Gastroesophageal sphincter (tissue), 4 donors: Measurements from ENCODE around the gene SCIN. TPM values are rescaled to one million over a fixed set of nuclear protein-coding genes. Genes with fewer than 3 reads are reported as not detected.

Source experiments
- ATAC-seq: fragments of 150-250 bp; one replicate; pipeline ENCODE4 v1.9.1; 2016; ENCODE audit warnings: mild to moderate bottlenecking, moderate library complexity
- H3K27ac ChIP-seq, 4 donors: fragments of 200-600 bp; sonication (generic) in 3 of 4; 1 replicate in 3 of 4; 2 replicates in 1 of 4; pipeline ENCODE4 v1.5.1; 2016 to 2019
- H3K27me3 ChIP-seq: fragments of 200-600 bp; sonication (generic); one replicate; pipeline ENCODE4 v1.5.1; 2019
- H3K36me3 ChIP-seq, 2 donors: fragments of 200-600 bp; sonication (generic); one replicate each; pipeline ENCODE4 v1.5.1; 2019; ENCODE audit warnings: control low read depth in 1 of 2
- H3K4me1 ChIP-seq, 3 donors: fragments of 200-600 bp; sonication (generic); 1 replicate in 2 of 3; 2 replicates in 1 of 3; pipeline ENCODE4 v1.5.1; 2016 to 2019; ENCODE audit warnings: control low read depth in 2 of 3
- H3K4me3 ChIP-seq, 2 donors: fragments of 200-600 bp; sonication (generic); one replicate each; pipeline ENCODE4 v1.5.1; 2019; ENCODE audit warnings: mild to moderate bottlenecking in 1 of 2, moderate library complexity in 1 of 2
- H3K9me3 ChIP-seq, 3 donors: fragments of 200-600 bp; sonication (generic); one replicate each; pipeline ENCODE4 v1.5.1; 2017 to 2019; ENCODE audit warnings: control low read depth in 2 of 3
- EP300 ChIP-seq: sonication (generic); formaldehyde crosslinking; IDR thresholded peaks from one replicate; pipeline ENCODE4 v1.6.1; 2017; ENCODE audit warnings: antibody characterized with exemption, mild to moderate bottlenecking
- POLR2A ChIP-seq, 2 donors: fragments of 450-650 bp; IDR thresholded peaks; one replicate each; pipeline ENCODE4 v1.6.1; 2017; ENCODE audit warnings: antibody characterized with exemption in 2 of 2, mild to moderate bottlenecking in 2 of 2, moderate library complexity in 1 of 2
- POLR2AphosphoS5 ChIP-seq: sonication (generic); formaldehyde crosslinking; IDR thresholded peaks from one replicate; pipeline ENCODE4 v1.6.1; 2017; ENCODE audit warnings: antibody characterized with exemption
- WGBS, 2 donors: methylation state at CpG; one replicate each; pipeline ENCODE4 v1.1.5; 2018; ENCODE audit warnings: low coverage in 1 of 2; 5-methylcytosine and 5-hydroxymethylcytosine counted together
- total RNA-seq, 4 donors: library from RNA; depleted of rRNA; stranded (reverse); fragments of >200 nt; gene quantifications; one replicate each; pipeline ENCODE4 v1.1.0, GENCODE V29; 2016
- TF ChIP-seq, protein P1 (sequence below), 4 experiments: fragments of 200-600 bp in 2 of 4; fragments of 450-650 bp in 2 of 4; sonication (generic) in 1 of 4; IDR thresholded peaks; one replicate each; pipeline ENCODE4 v1.5.1; 2017 to 2019; ENCODE audit warnings: antibody characterized with exemption in 4 of 4, mild to moderate bottlenecking in 2 of 4, moderate library complexity in 2 of 4

The SCIN gene
- total RNA-seq, 4 donors from 2014 or later: 0.62 to 5.8 (median 2.3) TPM

DNA sequence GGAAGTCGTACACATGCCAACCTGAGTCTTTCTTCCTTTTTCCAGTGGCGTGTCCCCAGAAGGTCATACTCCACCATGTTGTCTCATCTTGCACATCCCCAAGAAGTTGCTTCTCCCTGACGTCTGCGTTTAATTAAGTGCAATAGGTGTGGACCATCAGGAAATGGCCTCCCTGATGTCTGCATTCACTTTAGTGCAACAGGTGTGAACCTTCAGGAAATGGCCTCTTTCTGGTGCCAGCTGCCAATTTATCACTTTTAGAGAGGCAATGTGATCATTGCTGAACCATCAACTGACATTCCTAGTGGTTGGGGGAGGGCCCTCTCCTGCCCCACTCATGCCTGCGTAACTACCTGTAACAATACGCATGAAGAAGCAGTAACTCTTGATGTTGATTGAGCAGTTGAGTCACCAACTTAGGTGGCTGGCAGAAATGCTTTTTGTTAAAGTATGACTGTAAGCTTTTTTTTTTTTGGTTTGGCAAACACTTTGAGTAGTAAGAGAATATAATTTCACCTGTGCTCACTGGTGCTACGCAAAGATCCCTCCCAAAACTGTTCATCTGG lies 25.8 kb downstream of the SCIN start:
- H3K4me3 ChIP-seq: no peak overlapping the region
- H3K27me3 ChIP-seq: no peaks in the 10 kb centered on the region
- TF ChIP-seq, protein P1, sequence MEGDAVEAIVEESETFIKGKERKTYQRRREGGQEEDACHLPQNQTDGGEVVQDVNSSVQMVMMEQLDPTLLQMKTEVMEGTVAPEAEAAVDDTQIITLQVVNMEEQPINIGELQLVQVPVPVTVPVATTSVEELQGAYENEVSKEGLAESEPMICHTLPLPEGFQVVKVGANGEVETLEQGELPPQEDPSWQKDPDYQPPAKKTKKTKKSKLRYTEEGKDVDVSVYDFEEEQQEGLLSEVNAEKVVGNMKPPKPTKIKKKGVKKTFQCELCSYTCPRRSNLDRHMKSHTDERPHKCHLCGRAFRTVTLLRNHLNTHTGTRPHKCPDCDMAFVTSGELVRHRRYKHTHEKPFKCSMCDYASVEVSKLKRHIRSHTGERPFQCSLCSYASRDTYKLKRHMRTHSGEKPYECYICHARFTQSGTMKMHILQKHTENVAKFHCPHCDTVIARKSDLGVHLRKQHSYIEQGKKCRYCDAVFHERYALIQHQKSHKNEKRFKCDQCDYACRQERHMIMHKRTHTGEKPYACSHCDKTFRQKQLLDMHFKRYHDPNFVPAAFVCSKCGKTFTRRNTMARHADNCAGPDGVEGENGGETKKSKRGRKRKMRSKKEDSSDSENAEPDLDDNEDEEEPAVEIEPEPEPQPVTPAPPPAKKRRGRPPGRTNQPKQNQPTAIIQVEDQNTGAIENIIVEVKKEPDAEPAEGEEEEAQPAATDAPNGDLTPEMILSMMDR (IDR thresholded peaks at IDR 0.05): no peak
- TF ChIP-seq POLR2A (IDR thresholded peaks at IDR 0.05): no peak
- no peak for TF ChIP-seq EP300
- no peak for TF ChIP-seq POLR2AphosphoS5
- WGBS, 2 donors: 62 to 78% methylated on average over 4 to 6 of the region's 7 CpGs
- H3K4me1 ChIP-seq: no peaks in the 10 kb centered on the region
- no peak overlapping the region for H3K27ac ChIP-seq
- H3K36me3 ChIP-seq: no peaks in the 10 kb centered on the region
- ATAC-seq: no peak
- peaks cover 0 to 2% (median 0%) of the 10 kb centered on the region in 3 donors for H3K9me3 ChIP-seq

DNA sequence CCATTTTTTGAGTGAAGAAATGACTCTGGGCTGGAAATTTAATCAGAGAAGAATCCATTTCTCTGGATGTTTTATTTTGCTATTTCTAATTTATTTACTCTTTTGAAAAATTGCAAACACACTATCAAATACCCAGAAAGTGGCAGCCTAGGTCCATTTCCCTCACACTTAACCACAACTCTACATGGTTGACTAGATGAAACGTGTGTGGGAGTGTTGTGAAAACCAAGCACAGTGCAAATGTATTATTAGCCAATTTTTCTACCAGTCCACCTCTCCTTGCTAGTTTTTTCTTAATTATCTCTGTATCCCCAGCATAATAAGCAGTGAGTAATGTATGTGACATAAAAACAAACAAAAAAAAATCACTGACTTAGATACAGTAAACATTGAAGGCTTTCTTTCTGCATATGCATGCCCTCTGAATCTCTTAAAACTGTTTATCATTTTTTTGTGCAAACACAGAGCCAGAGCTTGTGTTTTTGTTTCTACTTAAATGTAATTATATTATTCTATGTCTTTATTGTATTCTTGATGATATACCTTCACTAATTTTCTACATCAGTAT lies 30.9 kb downstream of the SCIN start:
- Histone ChIP-seq H3K27ac (no peak overlapping the region), H3K4me3 (no peak overlapping the region), H3K4me1 (no peaks in the 10 kb centered on the region), H3K36me3 (no peaks in the 10 kb centered on the region), H3K9me3 (peaks cover 0 to 22% (median 0%) of the 10 kb centered on the region in 3 donors), H3K27me3 (no peaks in the 10 kb centered on the region)
- WGBS, 2 donors: 64 to 71% methylated on average over 1 of the region's 1 CpG
- ATAC-seq: no peak
- TF ChIP-seq, protein P1 (IDR thresholded peaks at IDR 0.05): no peak
- no peak for TF ChIP-seq POLR2A (IDR thresholded peaks at IDR 0.05)
- TF ChIP-seq POLR2AphosphoS5: no peak
- TF ChIP-seq EP300: no peak

DNA sequence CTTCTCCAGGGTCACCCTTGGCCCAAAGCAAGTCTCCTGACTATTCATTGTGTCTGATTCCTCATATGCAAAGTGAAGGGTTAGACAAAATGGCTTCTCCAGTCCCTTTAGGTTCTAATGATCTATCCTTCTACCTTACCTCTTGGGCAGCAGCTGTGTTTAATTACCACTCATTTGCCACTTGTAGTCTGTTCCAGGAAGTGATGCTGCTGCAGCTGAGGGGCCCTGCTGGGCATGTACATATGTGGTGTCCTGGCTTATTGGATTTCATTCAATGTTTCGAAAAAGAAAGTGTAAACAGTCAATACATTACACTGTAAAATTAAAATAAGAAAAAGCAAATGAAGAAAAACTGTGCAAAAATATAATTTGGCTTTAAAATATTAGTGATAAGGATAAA lies 36.6 kb downstream of the SCIN start:
- TF ChIP-seq, protein P1 (IDR thresholded peaks at IDR 0.05): no peak
- TF ChIP-seq EP300 (no peak), POLR2A (IDR thresholded peaks at IDR 0.05) (no peak), POLR2AphosphoS5 (no peak)
- 82% methylated on average over 1 of the region's 1 CpG; no CpG with 5 or more reads in 1 of the 2 donors for WGBS, 2 donors

DNA sequence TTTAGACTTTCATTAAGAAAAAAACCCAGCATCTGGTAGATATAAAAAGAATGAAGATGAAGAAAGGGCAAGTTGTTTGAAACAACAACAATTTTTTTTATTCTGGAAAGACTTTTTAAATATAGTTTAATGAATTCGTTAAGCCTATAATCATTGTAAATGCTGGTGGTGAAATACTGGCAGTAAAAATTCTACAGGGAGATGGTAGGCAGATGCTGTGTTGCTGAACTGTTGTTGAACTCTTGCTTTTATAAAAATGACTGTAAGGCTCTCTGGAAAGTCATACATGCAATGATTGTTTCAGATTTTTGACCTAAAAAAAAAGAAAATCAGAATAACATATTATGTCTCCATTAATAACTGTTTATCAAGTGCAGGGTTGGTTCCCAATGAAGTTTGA lies 39.0 kb downstream of the SCIN start:
- 57 to 59% methylated on average over 1 of the region's 1 CpG for WGBS, 2 donors
- ATAC-seq: no peak
- TF ChIP-seq POLR2AphosphoS5: no peak
- no peak for TF ChIP-seq POLR2A (IDR thresholded peaks at IDR 0.05)
- TF ChIP-seq, protein P1 (IDR thresholded peaks at IDR 0.05): no peak
- no peak for TF ChIP-seq EP300
- no peak overlapping the region for H3K4me3 ChIP-seq
- no peak overlapping the region for H3K27ac ChIP-seq
- H3K36me3 ChIP-seq: no peaks in the 10 kb centered on the region
- H3K4me1 ChIP-seq: no peaks in the 10 kb centered on the region
- H3K27me3 ChIP-seq: no peaks in the 10 kb centered on the region
- no peaks in the 10 kb centered on the region for H3K9me3 ChIP-seq

More for the DNA sequence above, 36.6 kb downstream of the SCIN start:
- no peaks in the 10 kb centered on the region for H3K36me3 ChIP-seq
- ATAC-seq: no peak
- H3K4me1 ChIP-seq: no peaks in the 10 kb centered on the region
- H3K27ac ChIP-seq: no peak overlapping the region
- no peak overlapping the region for H3K4me3 ChIP-seq
- no peaks in the 10 kb centered on the region for H3K27me3 ChIP-seq
- H3K9me3 ChIP-seq: peaks cover 0 to 13% (median 0%) of the 10 kb centered on the region in 3 donors

DNA sequence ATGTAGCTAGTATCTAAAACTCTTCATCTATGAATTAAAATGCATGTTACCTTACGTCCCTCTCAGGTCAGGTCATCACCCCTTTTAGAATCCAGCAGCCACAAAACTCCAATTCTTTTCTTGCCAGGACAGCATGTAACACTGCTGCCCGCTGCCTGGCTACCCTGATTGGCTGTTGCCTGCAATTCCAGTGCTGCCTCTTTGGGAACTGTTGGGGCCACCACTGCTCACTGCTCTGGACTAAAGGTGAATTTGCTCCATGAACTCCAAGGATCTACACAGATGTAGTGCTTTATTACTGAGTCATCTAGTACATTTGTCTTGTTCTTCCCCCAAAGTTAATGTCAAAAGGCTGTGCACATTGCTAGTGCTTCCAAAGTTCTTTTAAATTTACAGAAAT lies 40.4 kb downstream of the SCIN start:
- Histone ChIP-seq H3K4me3 (no peak overlapping the region), H3K36me3 (no peaks in the 10 kb centered on the region), H3K4me1 (no peaks in the 10 kb centered on the region), H3K27me3 (no peaks in the 10 kb centered on the region), H3K27ac (no peak overlapping the region), H3K9me3 (no peaks in the 10 kb centered on the region)
- no peak for ATAC-seq
- TF ChIP-seq, protein P1 (IDR thresholded peaks at IDR 0.05): no peak
- 74 to 90% methylated on average over 2 of the region's 2 CpGs for WGBS, 2 donors
